GM10248 (cell line): ENCODE measurements around the gene DIPK1B.
A peak's percentile ranks its signal among the peaks of the same experiment; 100 is the strongest.
"Not testable (repeated sequence)": the region's sequence is repeated elsewhere in the genome, so short reads cannot be mapped to it uniquely, and the experiment has no call there.

Source experiments
- CTCF ChIA-PET: fragments of 300-600 bp; sonication (Branson Sonifier 250); formaldehyde crosslinking; extraction: SDS; loops from one replicate; lab custom pipeline; 2021; ENCODE audit warnings: antibody characterized with exemption; lab: Yijun Ruan, JAX
- POLR2A ChIA-PET: fragments of 350-650 bp; sonication (Branson Sonifier 250); formaldehyde crosslinking; extraction: SDS; loops from one replicate; lab custom pipeline; 2020; ENCODE audit warnings: antibody characterized with exemption; lab: Yijun Ruan, JAX
- DNase-seq: peaks from one replicate; pipeline ENCODE4 v3.0.0; 2012; ENCODE audit errors: extremely low spot score
- CTCF ChIP-seq: IDR thresholded peaks from 2 replicates; pipeline ENCODE4 v1.5.1; 2012; ENCODE audit warnings: mild to moderate bottlenecking, low read depth; ENCODE audit errors: extremely low read depth, missing control alignments, control extremely low read depth

Gene DIPK1B

DNA sequence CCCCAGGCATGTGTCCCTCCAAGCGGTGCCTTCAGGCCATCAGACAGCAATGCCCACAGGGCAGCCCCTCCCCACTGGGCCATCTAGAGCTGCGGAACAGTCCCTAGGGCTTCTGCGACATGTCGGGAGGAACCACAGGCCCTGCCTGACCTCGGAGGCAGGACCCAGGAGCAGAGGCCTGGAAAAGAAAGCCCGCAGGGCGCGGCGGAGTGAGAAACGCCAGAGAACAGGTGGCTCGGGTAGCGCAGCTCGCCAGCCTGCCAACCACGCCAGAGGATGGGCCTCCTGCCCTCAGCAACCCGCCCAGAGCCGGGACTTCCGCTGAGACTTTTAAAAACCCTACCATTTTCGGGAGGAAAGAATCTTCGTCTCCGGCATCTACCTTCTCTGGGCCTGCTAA, 45.0 kb downstream of the DIPK1B start:
- ChIA-PET POLR2A (interaction anchor here (0.5 kb wide), 1 partner anchor 26 kb away, joined by 4 read pairs; no protein-coding TSS in a partner anchor), CTCF (interaction anchor here (1.0 to 5.2 kb wide), 8 partner anchors 9 to 103 kb away, joined by 3 to 24 read pairs (median 4); partner anchors contain the start of gene LCN10)
- no peak for DNase-seq
- TF ChIP-seq CTCF, result no peak

DNA sequence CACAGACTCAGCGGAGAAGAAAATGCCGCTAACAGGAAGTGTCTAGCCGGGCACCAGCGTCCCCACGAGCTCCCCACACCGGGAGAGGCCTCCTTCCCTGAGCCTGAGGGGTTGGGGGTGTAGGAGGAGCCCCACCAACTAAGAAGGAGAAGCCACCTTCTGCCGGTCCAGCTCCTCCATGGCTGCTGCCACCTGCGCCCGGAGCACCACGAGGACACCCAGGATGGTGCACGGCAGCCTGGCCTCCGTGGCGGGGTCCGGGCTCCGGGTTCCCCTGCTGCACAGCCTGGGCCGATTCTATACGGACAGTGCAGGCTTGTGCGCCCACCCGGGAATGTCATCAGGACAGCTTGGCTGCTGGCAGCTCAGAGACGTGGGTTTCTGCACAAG, 45.4 kb downstream of the DIPK1B start:
- no peak for DNase-seq
- CTCF ChIA-PET, result interaction anchor here (1.0 to 5.2 kb wide), 8 partner anchors 9 to 103 kb away, joined by 3 to 24 read pairs (median 4); partner anchors contain the start of gene LCN10
- POLR2A ChIA-PET, result interaction anchor here (0.5 kb wide), 1 partner anchor 27 kb away, joined by 4 read pairs; no protein-coding TSS in a partner anchor
- no peak for TF ChIP-seq CTCF

GRCh38 chr9:136759001-136759400, 46.6 kb downstream of the DIPK1B start:
- TF ChIP-seq CTCF, result no peak
- CTCF ChIA-PET, result interaction anchor here (3.9 to 5.2 kb wide), 3 partner anchors 17 to 30 kb away, joined by 17 to 24 read pairs (median 20); partner anchors contain the start of gene LCN10
- DNase-seq, result no peak
- POLR2A ChIA-PET, result no interaction called here

DNA sequence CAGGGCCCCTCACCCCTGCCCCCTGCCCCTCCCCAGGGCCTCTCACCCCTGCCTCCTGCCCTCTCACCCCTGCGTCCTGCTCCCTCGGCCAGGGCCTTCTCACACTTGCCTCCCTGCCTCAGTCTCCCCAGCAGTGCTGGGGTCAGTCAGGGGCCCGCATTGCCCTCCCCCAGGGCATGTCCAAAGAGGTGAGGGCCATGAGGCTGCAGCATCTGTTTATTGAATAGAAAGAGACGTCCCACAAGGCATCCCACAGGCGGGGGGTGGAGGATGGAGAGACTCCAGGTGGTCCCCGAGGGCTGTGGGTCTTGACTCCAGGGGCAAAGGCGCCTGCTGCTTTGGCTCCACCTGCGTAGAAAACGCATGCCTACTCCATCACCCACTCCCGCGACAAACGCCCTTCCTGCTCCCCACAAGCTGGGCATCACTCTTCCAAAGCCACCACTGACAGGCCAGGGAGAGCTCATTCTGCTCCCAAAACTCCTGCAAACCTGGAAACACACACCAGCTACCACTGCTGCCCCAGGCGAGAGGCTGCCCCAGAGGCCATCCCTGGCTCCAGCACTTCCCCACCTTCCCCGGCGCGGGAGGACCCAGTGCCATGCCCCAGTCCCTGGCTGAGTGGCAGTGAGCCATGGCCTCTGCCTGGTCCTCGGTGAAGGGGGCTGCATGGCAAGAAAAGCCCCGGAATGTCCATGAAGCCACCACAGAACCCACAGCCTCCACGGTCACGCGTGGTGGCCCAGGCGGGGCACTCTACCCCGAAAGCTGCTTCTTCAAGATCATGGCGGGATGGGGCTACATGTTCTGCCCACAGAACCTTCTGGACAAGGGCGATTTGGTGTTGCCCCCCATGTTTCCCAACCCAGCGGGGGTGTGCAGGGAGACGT, 47.3 kb downstream of the DIPK1B start:
- TF ChIP-seq CTCF, result no peak
- POLR2A ChIA-PET, result no interaction called here
- no peak for DNase-seq
- CTCF ChIA-PET, result interaction anchor here (1.2 to 5.2 kb wide), 5 partner anchors 15 to 31 kb away, joined by 3 to 24 read pairs (median 17); partner anchors contain the start of gene LCN10

GRCh38 chr9:136760424-136760823, 48.1 kb downstream of the DIPK1B start:
- no peak for DNase-seq
- TF ChIP-seq CTCF, result no peak
- ChIA-PET CTCF (interaction anchor here (1.2 to 5.2 kb wide), 5 partner anchors 14 to 31 kb away, joined by 3 to 24 read pairs (median 17); partner anchors contain the start of gene LCN10), POLR2A (no interaction called here)

GRCh38 chr9:136760834-136761544, 48.6 kb downstream of the DIPK1B start:
- POLR2A ChIA-PET, DNase-seq: not testable (repeated sequence)
- peak; percentile 75 for TF ChIP-seq CTCF
- CTCF ChIA-PET, result interaction anchor here (1.1 to 5.2 kb wide), 7 partner anchors 11 to 274 kb away, joined by 3 to 24 read pairs (median 5); partner anchors contain the start of gene LCN10
